Activated naive CD4-positive, alpha-beta T cell treated with anti-CD3 and anti-CD28 coated beads, Interleukin-2, amount 50 U/mL, for 24 hours (primary cell): ENCODE data around the gene VCX3B.
"Not testable (repeated sequence)": the region's sequence is repeated elsewhere in the genome, so short reads cannot be mapped to it uniquely, and the experiment has no call there.

Experiments
- H3K27ac Mint-ChIP-seq: one replicate; pipeline ENCODE4 v1.8.0; 2021; ENCODE audit warnings: mild to moderate bottlenecking, mixed read lengths
- H3K27me3 Mint-ChIP-seq: one replicate; pipeline ENCODE4 v1.8.0; 2021; ENCODE audit warnings: mixed read lengths
- H3K36me3 Mint-ChIP-seq: one replicate; pipeline ENCODE4 v1.8.0; 2021; ENCODE audit warnings: mixed read lengths
- H3K4me1 Mint-ChIP-seq: one replicate; pipeline ENCODE4 v1.8.0; 2021; ENCODE audit warnings: mixed read lengths
- H3K4me3 Mint-ChIP-seq: one replicate; pipeline ENCODE4 v1.8.0; 2021; ENCODE audit warnings: mild to moderate bottlenecking, mixed read lengths
- H3K9me3 Mint-ChIP-seq: one replicate; pipeline ENCODE4 v1.8.0; 2021; ENCODE audit warnings: mixed read lengths

The VCX3B gene

GRCh38 chrX:8464530-8464929 lies at the start of gene VCX3B:
VCX3B (plus strand) TSS chrX:8464830; CDS start chrX:8465451, 621 bp downstream.
- H3K4me1 Mint-ChIP-seq, H3K9me3 Mint-ChIP-seq, H3K4me3 Mint-ChIP-seq, H3K27ac Mint-ChIP-seq, H3K36me3 Mint-ChIP-seq, H3K27me3 Mint-ChIP-seq: not testable (repeated sequence)

- Mint-ChIP-seq H3K36me3 (no peaks in the 10 kb centered on the region), H3K27me3 (no peaks in the 10 kb centered on the region), H3K9me3 (no peaks in the 10 kb centered on the region), H3K4me1 (no peaks in the 10 kb centered on the region), H3K27ac (no peak overlapping the region), H3K4me3 (no peak overlapping the region)
Observed at GRCh38 chrX:8418301-8418700, 46.3 kb upstream of the VCX3B start.

GRCh38 chrX:8424912-8425311 lies 39.7 kb upstream of the VCX3B start:
- H3K9me3 Mint-ChIP-seq, result peaks cover 5% of the 10 kb centered on the region
- no peak overlapping the region for H3K4me3 Mint-ChIP-seq
- H3K36me3 Mint-ChIP-seq, result no peaks in the 10 kb centered on the region
- no peaks in the 10 kb centered on the region for H3K4me1 Mint-ChIP-seq
- H3K27ac Mint-ChIP-seq, result no peak overlapping the region
- no peaks in the 10 kb centered on the region for H3K27me3 Mint-ChIP-seq

- no peaks in the 10 kb centered on the region for H3K36me3 Mint-ChIP-seq
- H3K9me3 Mint-ChIP-seq, result peaks cover 7% of the 10 kb centered on the region
- H3K27ac Mint-ChIP-seq, result no peak overlapping the region
- H3K4me1 Mint-ChIP-seq, result no peaks in the 10 kb centered on the region
- no peak overlapping the region for H3K4me3 Mint-ChIP-seq
- H3K27me3 Mint-ChIP-seq, result no peaks in the 10 kb centered on the region
Observed at GRCh38 chrX:8429692-8430249, 34.9 kb upstream of the VCX3B start.

- Mint-ChIP-seq H3K27me3 (no peaks in the 10 kb centered on the region), H3K9me3 (peaks cover 7% of the 10 kb centered on the region), H3K4me3 (no peak overlapping the region)
Observed at GRCh38 chrX:8430444-8430843, 34.2 kb upstream of the VCX3B start.

GRCh38 chrX:8432396-8432795 lies 32.2 kb upstream of the VCX3B start:
- no peaks in the 10 kb centered on the region for H3K36me3 Mint-ChIP-seq
- no peak overlapping the region for H3K27ac Mint-ChIP-seq
- H3K9me3 Mint-ChIP-seq, result peaks cover 7% of the 10 kb centered on the region

More at GRCh38 chrX:8430444-8430843, 34.2 kb upstream of the VCX3B start:
- H3K36me3 Mint-ChIP-seq, result no peaks in the 10 kb centered on the region
- H3K27ac Mint-ChIP-seq, result no peak overlapping the region
- no peaks in the 10 kb centered on the region for H3K4me1 Mint-ChIP-seq

GRCh38 chrX:8433109-8434062 lies 31.2 kb upstream of the VCX3B start:
- no peaks in the 10 kb centered on the region for H3K27me3 Mint-ChIP-seq
- H3K36me3 Mint-ChIP-seq, result no peaks in the 10 kb centered on the region
- no peaks in the 10 kb centered on the region for H3K4me1 Mint-ChIP-seq
- no peak overlapping the region for H3K4me3 Mint-ChIP-seq
- H3K9me3 Mint-ChIP-seq, result peaks cover 7% of the 10 kb centered on the region
- no peak overlapping the region for H3K27ac Mint-ChIP-seq

More at GRCh38 chrX:8432396-8432795, 32.2 kb upstream of the VCX3B start:
- Mint-ChIP-seq H3K27me3 (no peaks in the 10 kb centered on the region), H3K4me3 (no peak overlapping the region), H3K4me1 (no peaks in the 10 kb centered on the region)

GRCh38 chrX:8447368-8447767 lies 17.3 kb upstream of the VCX3B start:
- H3K36me3 Mint-ChIP-seq, result no peaks in the 10 kb centered on the region
- H3K9me3 Mint-ChIP-seq, result no peaks in the 10 kb centered on the region
- H3K4me1 Mint-ChIP-seq, result no peaks in the 10 kb centered on the region
- H3K27ac Mint-ChIP-seq, result no peak overlapping the region
- H3K4me3 Mint-ChIP-seq, result no peak overlapping the region
- H3K27me3 Mint-ChIP-seq, result no peaks in the 10 kb centered on the region

GRCh38 chrX:8452343-8452742 lies 12.3 kb upstream of the VCX3B start:
- not testable (repeated sequence) for H3K27me3 Mint-ChIP-seq, H3K4me3 Mint-ChIP-seq, H3K36me3 Mint-ChIP-seq, H3K4me1 Mint-ChIP-seq, H3K27ac Mint-ChIP-seq, H3K9me3 Mint-ChIP-seq

- Mint-ChIP-seq H3K4me1 (no peaks in the 10 kb centered on the region), H3K36me3 (no peaks in the 10 kb centered on the region), H3K4me3 (no peak overlapping the region), H3K27me3 (no peaks in the 10 kb centered on the region), H3K9me3 (no peaks in the 10 kb centered on the region), H3K27ac (no peak overlapping the region)
Observed at GRCh38 chrX:8453611-8454010, 11.0 kb upstream of the VCX3B start.

GRCh38 chrX:8455557-8455956 lies 9.1 kb upstream of the VCX3B start:
- Mint-ChIP-seq H3K4me1 (no peaks in the 10 kb centered on the region), H3K4me3 (no peak overlapping the region), H3K27ac (no peak overlapping the region), H3K36me3 (no peaks in the 10 kb centered on the region), H3K27me3 (no peaks in the 10 kb centered on the region), H3K9me3 (no peaks in the 10 kb centered on the region)

GRCh38 chrX:8462488-8462887 lies 2.1 kb upstream of the VCX3B start:
- Mint-ChIP-seq H3K4me3 (no peak overlapping the region), H3K27me3 (no peaks in the 10 kb centered on the region), H3K9me3 (no peaks in the 10 kb centered on the region), H3K4me1 (no peaks in the 10 kb centered on the region), H3K36me3 (no peaks in the 10 kb centered on the region), H3K27ac (no peak overlapping the region)

GRCh38 chrX:8484360-8484949 lies 19.8 kb downstream of the VCX3B start:
- Mint-ChIP-seq H3K4me1 (no peaks in the 10 kb centered on the region), H3K4me3 (no peak overlapping the region), H3K36me3 (no peaks in the 10 kb centered on the region), H3K27me3 (no peaks in the 10 kb centered on the region), H3K27ac (no peak overlapping the region), H3K9me3 (peaks cover 6% of the 10 kb centered on the region)

- H3K36me3 Mint-ChIP-seq, H3K27ac Mint-ChIP-seq, H3K4me3 Mint-ChIP-seq, H3K4me1 Mint-ChIP-seq, H3K27me3 Mint-ChIP-seq, H3K9me3 Mint-ChIP-seq: not testable (repeated sequence)
Observed at GRCh38 chrX:8495036-8495435, 30.4 kb downstream of the VCX3B start.

- Mint-ChIP-seq H3K4me3 (no peak overlapping the region), H3K9me3 (no peaks in the 10 kb centered on the region), H3K27me3 (peaks cover 2% of the 10 kb centered on the region), H3K27ac (no peak overlapping the region), H3K4me1 (no peaks in the 10 kb centered on the region), H3K36me3 (no peaks in the 10 kb centered on the region)
Observed at GRCh38 chrX:8500203-8500602, 35.6 kb downstream of the VCX3B start.

- not testable (repeated sequence) for H3K27me3 Mint-ChIP-seq
Observed at GRCh38 chrX:8502101-8502500, 37.5 kb downstream of the VCX3B start.

More at GRCh38 chrX:8502101-8502500, 37.5 kb downstream of the VCX3B start:
- not testable (repeated sequence) for H3K9me3 Mint-ChIP-seq, H3K36me3 Mint-ChIP-seq, H3K27ac Mint-ChIP-seq, H3K4me3 Mint-ChIP-seq, H3K4me1 Mint-ChIP-seq
